GM18502 (cell line): Measurements from ENCODE around the gene SPATA2.
"Not testable (repeated sequence)": the region's sequence is repeated elsewhere in the genome, so short reads cannot be mapped to it uniquely, and the experiment has no call there.

Experiments
- ATAC-seq: cut with Tn5 transposase; IDR thresholded peaks from one replicate; pipeline ENCODE4 v1.9.1; 2021; ENCODE audit warnings: mild to moderate bottlenecking; ENCODE audit not compliant: unreplicated experiment, poor library complexity

Gene SPATA2

GRCh38 chr20:49915380-49916145, at the start of gene SPATA2:
Gene SPATA2, minus strand, starts transcription at chr20:49915529. Its CDS starts 7,039 bp downstream, at chr20:49908490.
- ATAC-seq = peak; percentile 89

- ATAC-seq = no peak
Observed at GRCh38 chr20:49961413-49961812, 46.1 kb upstream of the SPATA2 start.

GRCh38 chr20:49957089-49957938, 42.0 kb upstream of the SPATA2 start:
- not testable (repeated sequence) for ATAC-seq

GRCh38 chr20:49956689-49957088, 41.4 kb upstream of the SPATA2 start:
- no peak for ATAC-seq

- not testable (repeated sequence) for ATAC-seq
Observed at GRCh38 chr20:49955830-49956396, 40.6 kb upstream of the SPATA2 start.

- no peak for ATAC-seq
Observed at GRCh38 chr20:49955167-49955566, 39.8 kb upstream of the SPATA2 start.

GRCh38 chr20:49951151-49951550, 35.8 kb upstream of the SPATA2 start:
- ATAC-seq = no peak

- ATAC-seq = no peak
Observed at GRCh38 chr20:49948809-49949507, 33.6 kb upstream of the SPATA2 start.

- ATAC-seq = no peak
Observed at GRCh38 chr20:49948178-49948577, 32.8 kb upstream of the SPATA2 start.

GRCh38 chr20:49945701-49946477, 30.6 kb upstream of the SPATA2 start:
- ATAC-seq = no peak

- ATAC-seq = no peak
Observed at GRCh38 chr20:49945306-49945700, 30.0 kb upstream of the SPATA2 start.

GRCh38 chr20:49942942-49943341, 27.6 kb upstream of the SPATA2 start:
- no peak for ATAC-seq

GRCh38 chr20:49942303-49942702, 27.0 kb upstream of the SPATA2 start:
- ATAC-seq = no peak

GRCh38 chr20:49941456-49941855, 26.1 kb upstream of the SPATA2 start:
- no peak for ATAC-seq

GRCh38 chr20:49938173-49939163, 23.1 kb upstream of the SPATA2 start:
- no peak for ATAC-seq

GRCh38 chr20:49937027-49937929, 21.9 kb upstream of the SPATA2 start:
- peak; percentile 4 for ATAC-seq

GRCh38 chr20:49936153-49937026, 21.1 kb upstream of the SPATA2 start, which contains the start of gene RNF114:
Gene RNF114, plus strand, starts transcription at chr20:49936397. Its CDS starts 16 bp downstream, at chr20:49936413.
- ATAC-seq = peak; percentile 77
